Astrocyte (in vitro differentiated cells and primary cell): ENCODE results near the gene FRMD5. TPM values are rescaled to one million over a fixed set of nuclear protein-coding genes. Genes with fewer than 3 reads are reported as not detected.

Source experiments
- DNase-seq: peaks from one replicate; pipeline ENCODE4 v3.0.0-alpha.2; 2010; ENCODE audit warnings: low read depth
- FAIRE-seq: peaks from 2 replicates; lab custom pipeline; 2011; peaks lifted over from hg19 to GRCh38; lab: Jason Lieb, UNC
- H2AFZ ChIP-seq: 2 replicates; pipeline ENCODE4 v1.6.0; 2012; ENCODE audit warnings: low read depth, low read length, inconsistent platforms
- H3K27ac ChIP-seq: 2 replicates; pipeline ENCODE4 v1.5.1; 2011; ENCODE audit warnings: low read depth, low read length, inconsistent platforms
- H3K27me3 ChIP-seq: 2 replicates; pipeline ENCODE4 v1.6.0; 2011; ENCODE audit warnings: low read length, inconsistent platforms; ENCODE audit not compliant: insufficient read depth
- H3K36me3 ChIP-seq: 2 replicates; pipeline ENCODE4 v1.5.1; 2011; ENCODE audit warnings: low read length, inconsistent platforms; ENCODE audit not compliant: insufficient read depth
- H3K4me1 ChIP-seq: 2 replicates; pipeline ENCODE4 v1.5.1; 2011; ENCODE audit warnings: low read length, inconsistent platforms; ENCODE audit not compliant: insufficient read depth
- H3K4me2 ChIP-seq: 2 replicates; pipeline ENCODE4 v1.6.0; 2012; ENCODE audit warnings: low read length, inconsistent platforms
- H3K4me3 ChIP-seq: 2 replicates; pipeline ENCODE4 v1.5.1; 2011; ENCODE audit warnings: low read depth, mild to moderate bottlenecking, low read length, inconsistent platforms; ENCODE audit not compliant: insufficient read depth
- H3K79me2 ChIP-seq: 2 replicates; pipeline ENCODE4 v1.6.0; 2012; ENCODE audit warnings: mild to moderate bottlenecking, low read length, inconsistent platforms; ENCODE audit not compliant: insufficient read depth
- H3K9ac ChIP-seq: 2 replicates; pipeline ENCODE4 v1.6.0; 2012; ENCODE audit warnings: mild to moderate bottlenecking, low read length, inconsistent platforms
- H3K9me3 ChIP-seq: 2 replicates; pipeline ENCODE4 v1.5.1; 2012; ENCODE audit warnings: low read depth, mild to moderate bottlenecking, low read length, inconsistent platforms; ENCODE audit not compliant: insufficient read depth
- H4K20me1 ChIP-seq: 2 replicates; pipeline ENCODE4 v1.6.0; 2012; ENCODE audit warnings: low read length, inconsistent platforms; ENCODE audit not compliant: insufficient read depth
- H3K27ac Mint-ChIP-seq: one replicate; pipeline ENCODE4 v1.8.0; 2021; ENCODE audit warnings: mild to moderate bottlenecking, mixed read lengths; ENCODE audit not compliant: unreplicated experiment
- H3K27me3 Mint-ChIP-seq: one replicate; pipeline ENCODE4 v1.8.0; 2021; ENCODE audit warnings: low read depth, mixed read lengths; ENCODE audit not compliant: unreplicated experiment
- H3K36me3 Mint-ChIP-seq: one replicate; pipeline ENCODE4 v1.8.0; 2021; ENCODE audit warnings: low read depth, mixed read lengths; ENCODE audit not compliant: unreplicated experiment
- H3K4me1 Mint-ChIP-seq: one replicate; pipeline ENCODE4 v1.8.0; 2021; ENCODE audit warnings: low read depth, mixed read lengths; ENCODE audit not compliant: unreplicated experiment
- H3K4me3 Mint-ChIP-seq: one replicate; pipeline ENCODE4 v1.8.0; 2021; ENCODE audit warnings: mild to moderate bottlenecking, moderate library complexity, mixed read lengths; ENCODE audit not compliant: unreplicated experiment
- H3K9me3 Mint-ChIP-seq: one replicate; pipeline ENCODE4 v1.8.0; 2021; ENCODE audit warnings: mild to moderate bottlenecking, mixed read lengths; ENCODE audit not compliant: unreplicated experiment
- CTCF ChIP-seq: IDR thresholded peaks from 2 replicates; pipeline ENCODE4 v1.5.1; 2011; ENCODE audit warnings: low read depth, mild to moderate bottlenecking, inconsistent platforms, low read length, moderate library complexity; ENCODE audit not compliant: insufficient read depth
- EZH2 ChIP-seq: IDR thresholded peaks from 2 replicates; pipeline ENCODE4 v1.6.1; 2012; ENCODE audit warnings: mild to moderate bottlenecking, low read length, inconsistent platforms; ENCODE audit not compliant: insufficient read depth
- total RNA-seq: library from RNA; stranded (reverse); gene quantifications from 2 replicates; pipeline ENCODE4 v1.2.1, GENCODE V29; 2021

Gene FRMD5
- total RNA-seq, 1 donor from 2014 or later: 19.6 TPM

GRCh38 chr15:43859546-43859945 is 335.5 kb downstream of the FRMD5 start:
- no peak overlapping the region for H3K27ac Mint-ChIP-seq
- no peak overlapping the region for H3K4me3 Mint-ChIP-seq
- H3K4me1 ChIP-seq: no peaks in the 10 kb centered on the region
- H3K9ac ChIP-seq: no peak overlapping the region
- no peak overlapping the region for H3K27ac ChIP-seq
- no peak for DNase-seq
- no peaks in the 10 kb centered on the region for H3K79me2 ChIP-seq
- H2AFZ ChIP-seq: no peak overlapping the region
- no peak overlapping the region for H3K4me2 ChIP-seq
- no peak overlapping the region for H3K4me3 ChIP-seq
- no peaks in the 10 kb centered on the region for H3K4me1 Mint-ChIP-seq
- peaks cover 9% of the 10 kb centered on the region for H3K36me3 ChIP-seq
- no peaks in the 10 kb centered on the region for H3K9me3 ChIP-seq
- no peaks in the 10 kb centered on the region for H3K27me3 ChIP-seq
- TF ChIP-seq CTCF (no peak), EZH2 (no peak)
- no peak for FAIRE-seq
- H4K20me1 ChIP-seq: no peaks in the 10 kb centered on the region
- H3K9me3 Mint-ChIP-seq: peaks cover 2% of the 10 kb centered on the region
- no peaks in the 10 kb centered on the region for H3K27me3 Mint-ChIP-seq
- H3K36me3 Mint-ChIP-seq: no peaks in the 10 kb centered on the region

DNA sequence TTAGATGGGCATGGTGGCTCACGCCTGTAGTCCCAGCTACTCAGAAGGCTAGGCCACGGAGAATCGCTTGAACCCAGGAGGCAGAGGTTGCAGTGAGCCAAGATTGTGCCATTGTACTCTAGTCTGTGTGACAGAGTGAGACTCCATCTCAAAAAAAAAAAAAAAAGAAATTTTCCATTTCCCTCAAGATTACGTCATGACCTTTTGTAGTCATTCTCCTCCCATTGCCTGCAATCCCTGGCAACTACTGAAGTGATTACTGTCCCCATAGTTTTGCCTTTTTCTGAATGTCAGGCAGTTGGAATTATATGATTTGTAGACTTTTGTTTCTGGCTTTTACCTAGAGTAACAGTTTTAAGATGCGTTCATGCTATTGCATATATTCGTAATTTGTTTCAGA is 340.3 kb downstream of the FRMD5 start:
- H2AFZ ChIP-seq: no peak overlapping the region
- no peak for TF ChIP-seq EZH2
- no peak for TF ChIP-seq CTCF
- peaks cover 2% of the 10 kb centered on the region for H3K9me3 Mint-ChIP-seq
- no peaks in the 10 kb centered on the region for H3K4me1 Mint-ChIP-seq
- H3K9me3 ChIP-seq: no peaks in the 10 kb centered on the region
- H3K4me3 ChIP-seq: no peak overlapping the region
- no peaks in the 10 kb centered on the region for H4K20me1 ChIP-seq
- peaks cover 13% of the 10 kb centered on the region for H3K36me3 ChIP-seq
- no peaks in the 10 kb centered on the region for H3K27me3 Mint-ChIP-seq
- no peaks in the 10 kb centered on the region for H3K79me2 ChIP-seq
- H3K4me2 ChIP-seq: no peak overlapping the region
- H3K4me1 ChIP-seq: no peaks in the 10 kb centered on the region
- H3K27ac ChIP-seq: no peak overlapping the region
- H3K27me3 ChIP-seq: no peaks in the 10 kb centered on the region
- no peak overlapping the region for H3K4me3 Mint-ChIP-seq
- no peak overlapping the region for H3K9ac ChIP-seq
- FAIRE-seq: no peak
- no peaks in the 10 kb centered on the region for H3K36me3 Mint-ChIP-seq
- no peak for DNase-seq
- H3K27ac Mint-ChIP-seq: no peak overlapping the region

- H3K36me3 Mint-ChIP-seq: no peaks in the 10 kb centered on the region
- FAIRE-seq (no peak), DNase-seq (no peak)
- no peaks in the 10 kb centered on the region for H3K4me1 Mint-ChIP-seq
- Histone ChIP-seq H3K4me2 (no peak overlapping the region), H3K79me2 (no peaks in the 10 kb centered on the region), H3K9ac (no peak overlapping the region), H3K4me1 (no peaks in the 10 kb centered on the region), H2AFZ (no peak overlapping the region), H4K20me1 (no peaks in the 10 kb centered on the region), H3K36me3 (peaks cover 8% of the 10 kb centered on the region), H3K27ac (no peak overlapping the region), H3K27me3 (no peaks in the 10 kb centered on the region), H3K4me3 (no peak overlapping the region), H3K9me3 (no peaks in the 10 kb centered on the region)
- H3K27ac Mint-ChIP-seq: no peak overlapping the region
- TF ChIP-seq CTCF (no peak), EZH2 (no peak)
- no peaks in the 10 kb centered on the region for H3K27me3 Mint-ChIP-seq
- H3K4me3 Mint-ChIP-seq: no peak overlapping the region
- H3K9me3 Mint-ChIP-seq: peaks cover 2% of the 10 kb centered on the region
Measured at GRCh38 chr15:43852607-43853006, 342.5 kb downstream of the FRMD5 start.
